ENCODE measurements around the gene MARCKS.

DNA sequence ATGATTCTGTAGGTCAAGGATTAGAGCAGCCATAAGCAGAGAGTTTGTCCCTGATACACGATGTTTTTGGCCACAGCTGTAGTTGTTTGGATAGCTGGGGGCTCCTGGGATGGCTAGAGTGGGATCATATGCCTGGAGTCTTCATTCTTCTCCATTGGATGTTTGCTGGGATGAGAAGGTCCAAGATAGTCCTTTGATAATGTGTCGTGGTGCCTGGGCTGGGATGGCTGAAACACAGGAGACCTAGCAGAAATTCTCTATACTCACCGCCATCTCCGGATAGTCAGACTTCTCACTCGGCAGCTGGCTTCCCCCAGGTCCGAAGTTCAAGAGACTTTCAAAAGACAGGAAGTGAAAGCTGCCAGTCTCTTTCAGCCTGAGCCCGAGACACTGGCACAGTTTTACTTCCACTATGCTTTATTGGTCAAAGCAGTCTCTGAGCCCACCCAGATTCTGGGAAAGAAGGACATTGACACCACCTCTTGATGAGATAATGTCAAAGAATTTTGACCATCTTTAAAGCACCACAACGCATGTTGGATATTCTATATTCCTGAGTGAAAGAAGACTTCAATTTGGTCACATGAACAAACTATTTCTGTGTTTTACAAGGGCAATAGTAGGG is 16.0 kb downstream of the MARCKS start:
- TF ChIP-seq, protein P1, sequence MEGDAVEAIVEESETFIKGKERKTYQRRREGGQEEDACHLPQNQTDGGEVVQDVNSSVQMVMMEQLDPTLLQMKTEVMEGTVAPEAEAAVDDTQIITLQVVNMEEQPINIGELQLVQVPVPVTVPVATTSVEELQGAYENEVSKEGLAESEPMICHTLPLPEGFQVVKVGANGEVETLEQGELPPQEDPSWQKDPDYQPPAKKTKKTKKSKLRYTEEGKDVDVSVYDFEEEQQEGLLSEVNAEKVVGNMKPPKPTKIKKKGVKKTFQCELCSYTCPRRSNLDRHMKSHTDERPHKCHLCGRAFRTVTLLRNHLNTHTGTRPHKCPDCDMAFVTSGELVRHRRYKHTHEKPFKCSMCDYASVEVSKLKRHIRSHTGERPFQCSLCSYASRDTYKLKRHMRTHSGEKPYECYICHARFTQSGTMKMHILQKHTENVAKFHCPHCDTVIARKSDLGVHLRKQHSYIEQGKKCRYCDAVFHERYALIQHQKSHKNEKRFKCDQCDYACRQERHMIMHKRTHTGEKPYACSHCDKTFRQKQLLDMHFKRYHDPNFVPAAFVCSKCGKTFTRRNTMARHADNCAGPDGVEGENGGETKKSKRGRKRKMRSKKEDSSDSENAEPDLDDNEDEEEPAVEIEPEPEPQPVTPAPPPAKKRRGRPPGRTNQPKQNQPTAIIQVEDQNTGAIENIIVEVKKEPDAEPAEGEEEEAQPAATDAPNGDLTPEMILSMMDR (IDR thresholded peaks at IDR 0.05; ENCODE audit: poor library complexity), result no peak
- TF ChIP-seq EZH2 (IDR thresholded peaks at IDR 0.05; ENCODE audit: borderline replicate concordance) (no peak), EZH2phosphoT487 (IDR thresholded peaks at IDR 0.05; ENCODE audit: low read depth, severe bottlenecking, unreplicated experiment) (no peak)
